Measurements from ENCODE around the gene MDFI. TPM values are rescaled to one million over a fixed set of nuclear protein-coding genes. Genes with fewer than 3 reads are reported as not detected.

MDFI gene
- total and polyA plus RNA-seq, 12 donors, result 0.34 to 4.4 (median 1.3) TPM

DNA sequence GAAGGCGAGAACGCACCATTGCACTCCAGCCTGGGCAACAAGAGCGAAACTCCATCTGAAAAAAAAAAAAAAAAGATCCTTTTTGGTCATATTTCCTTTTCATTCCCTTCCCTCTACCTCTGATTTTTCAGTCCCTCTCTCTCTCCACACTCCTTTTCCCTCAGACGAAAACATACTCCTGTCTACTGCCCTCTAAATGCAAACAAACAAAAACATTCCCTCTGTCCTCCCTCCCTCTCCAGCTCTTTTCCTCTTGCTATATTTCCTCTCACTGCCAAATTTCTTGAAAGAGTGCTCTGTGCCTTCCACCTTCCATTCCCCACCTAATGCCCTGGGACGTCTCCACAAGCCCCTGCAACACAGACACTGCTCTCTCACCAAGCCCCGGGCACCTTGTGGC lies 14.9 kb upstream of the MDFI start:
- 92 to 95% methylated on average over 6 of the region's 6 CpGs for WGBS, 2 donors
- TF ChIP-seq, protein P1, sequence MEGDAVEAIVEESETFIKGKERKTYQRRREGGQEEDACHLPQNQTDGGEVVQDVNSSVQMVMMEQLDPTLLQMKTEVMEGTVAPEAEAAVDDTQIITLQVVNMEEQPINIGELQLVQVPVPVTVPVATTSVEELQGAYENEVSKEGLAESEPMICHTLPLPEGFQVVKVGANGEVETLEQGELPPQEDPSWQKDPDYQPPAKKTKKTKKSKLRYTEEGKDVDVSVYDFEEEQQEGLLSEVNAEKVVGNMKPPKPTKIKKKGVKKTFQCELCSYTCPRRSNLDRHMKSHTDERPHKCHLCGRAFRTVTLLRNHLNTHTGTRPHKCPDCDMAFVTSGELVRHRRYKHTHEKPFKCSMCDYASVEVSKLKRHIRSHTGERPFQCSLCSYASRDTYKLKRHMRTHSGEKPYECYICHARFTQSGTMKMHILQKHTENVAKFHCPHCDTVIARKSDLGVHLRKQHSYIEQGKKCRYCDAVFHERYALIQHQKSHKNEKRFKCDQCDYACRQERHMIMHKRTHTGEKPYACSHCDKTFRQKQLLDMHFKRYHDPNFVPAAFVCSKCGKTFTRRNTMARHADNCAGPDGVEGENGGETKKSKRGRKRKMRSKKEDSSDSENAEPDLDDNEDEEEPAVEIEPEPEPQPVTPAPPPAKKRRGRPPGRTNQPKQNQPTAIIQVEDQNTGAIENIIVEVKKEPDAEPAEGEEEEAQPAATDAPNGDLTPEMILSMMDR (IDR thresholded peaks at IDR 0.05), result no peak

DNA sequence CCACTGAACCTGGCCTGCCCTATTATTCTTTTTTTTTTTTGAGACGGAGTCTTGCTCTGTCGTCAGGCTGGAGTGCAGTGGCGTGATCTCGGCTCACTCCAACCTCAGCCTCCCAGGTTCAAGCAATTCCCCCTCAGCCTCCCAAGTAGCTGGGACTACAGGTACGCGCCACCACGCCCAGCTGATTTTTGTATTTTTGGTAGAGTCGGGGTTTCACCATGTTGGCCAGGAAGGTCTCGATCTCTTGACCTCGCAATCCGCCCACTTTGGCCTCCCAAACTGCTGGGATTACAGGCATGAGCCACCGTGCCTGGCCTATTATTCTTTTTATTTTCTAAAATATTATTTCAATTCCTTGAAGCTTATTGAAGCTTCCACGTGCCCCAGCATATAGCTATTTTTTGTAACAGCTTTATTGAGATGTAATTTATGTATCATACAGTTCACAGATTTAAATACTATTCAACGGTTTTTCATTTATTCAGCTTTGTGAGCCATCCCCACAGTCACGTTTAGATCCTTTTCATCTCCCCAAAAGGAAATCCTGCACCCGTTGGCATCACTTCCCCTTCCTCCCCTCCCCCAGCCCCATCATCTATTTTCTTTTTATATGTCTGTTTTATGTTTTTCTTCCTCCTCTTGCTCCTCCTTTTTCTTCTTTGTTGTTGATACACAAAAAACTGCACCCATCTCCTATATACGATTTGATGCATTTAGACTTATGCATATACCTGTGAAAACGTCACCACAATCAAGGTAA lies 13.5 kb upstream of the MDFI start:
- no peak for ATAC-seq
- Histone ChIP-seq H3K4me1 (peaks cover 3 to 21% (median 10%) of the 10 kb centered on the region in 9 donors), H3K36me3 (no peaks in the 10 kb centered on the region), H3K27ac (no peak overlapping the region), H3K9me3 (peaks cover 0 to 23% (median 10%) of the 10 kb centered on the region in 11 donors), H3K4me3 (no peak overlapping the region), H3K27me3 (peaks cover 0 to 4% (median 0%) of the 10 kb centered on the region in 7 donors)
- DNase-seq, result no peak
- 82 to 86% methylated on average over 18 of the region's 18 CpGs for WGBS, 2 donors
- intact Hi-C loops (cut with DNase I), result loop anchor here in 1 of 10 donors (5.0 kb wide), 1 partner anchor 42 kb away; no protein-coding TSS in a partner anchor
- TF ChIP-seq, protein P1 (IDR thresholded peaks at IDR 0.05), result no peak

More for the DNA sequence above, 14.9 kb upstream of the MDFI start:
- Histone ChIP-seq H3K27ac (no peak overlapping the region), H3K36me3 (no peaks in the 10 kb centered on the region), H3K27me3 (peaks cover 0 to 4% (median 0%) of the 10 kb centered on the region in 7 donors), H3K9me3 (peaks cover 0 to 23% (median 10%) of the 10 kb centered on the region in 11 donors), H3K4me3 (no peak overlapping the region), H3K4me1 (peaks cover 3 to 22% (median 11%) of the 10 kb centered on the region in 9 donors)
- ATAC-seq, result no peak
- DNase-seq, result no peak
- intact Hi-C loops (cut with DNase I), result no loop called here

DNA sequence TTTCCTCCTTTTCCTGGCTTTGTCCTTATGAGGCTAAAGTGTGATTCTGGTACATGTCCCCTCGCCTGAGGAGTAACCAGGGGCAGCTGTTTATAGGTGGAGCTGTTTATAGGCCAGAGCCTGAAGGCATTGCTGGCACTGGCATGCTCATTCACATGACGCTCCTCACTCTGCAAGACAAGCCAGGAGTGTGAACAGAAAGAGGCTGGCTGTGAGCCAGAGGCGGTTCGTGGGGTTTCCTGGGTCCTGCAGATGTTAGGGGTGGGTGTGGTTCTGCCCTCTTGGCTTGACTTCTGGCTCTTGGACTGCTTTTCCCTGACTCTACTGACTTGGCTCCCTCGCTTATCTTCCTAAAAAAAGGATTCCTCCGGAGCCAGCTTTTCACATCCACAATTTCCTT lies 12.8 kb upstream of the MDFI start:
- Histone ChIP-seq H3K9me3 (peaks cover 0 to 18% (median 10%) of the 10 kb centered on the region in 11 donors), H3K4me1 (peaks cover 3 to 21% (median 10%) of the 10 kb centered on the region in 9 donors), H3K27me3 (peaks cover 0 to 4% (median 0%) of the 10 kb centered on the region in 7 donors), H3K27ac (no peak overlapping the region), H3K36me3 (no peaks in the 10 kb centered on the region), H3K4me3 (no peak overlapping the region)
- intact Hi-C loops (cut with DNase I), result loop anchor here in 1 of 10 donors (5.0 kb wide), 1 partner anchor 42 kb away; no protein-coding TSS in a partner anchor
- 17 to 24% methylated on average over 6 of the region's 6 CpGs for WGBS, 2 donors
- TF ChIP-seq, protein P1 (IDR thresholded peaks at IDR 0.05), result no peak
- DNase-seq (peak; percentile 43 to 65), ATAC-seq (peak; percentile 61 to 93 (median 82))

DNA sequence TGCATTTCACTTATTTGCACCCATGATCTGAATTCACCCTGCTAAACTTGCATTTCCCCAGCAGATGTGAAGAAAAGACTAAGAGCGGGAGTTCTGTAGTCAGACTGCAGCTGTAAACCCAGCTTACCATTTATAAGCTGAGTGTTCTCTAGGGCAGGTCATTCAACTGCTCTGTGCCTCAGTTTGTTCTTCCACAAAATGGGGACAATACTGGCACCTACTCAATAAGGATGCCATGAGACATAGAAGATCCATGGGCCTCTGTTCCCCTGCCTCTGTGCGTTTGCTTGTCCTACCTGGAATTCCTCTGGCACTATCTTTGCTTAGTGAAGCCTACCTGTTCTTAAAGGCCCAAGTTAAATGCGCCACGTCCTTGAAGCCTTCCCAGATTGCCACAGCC lies 12.2 kb upstream of the MDFI start:
- intact Hi-C loops (cut with DNase I), result loop anchor here in 1 of 10 donors (5.0 kb wide), 1 partner anchor 41 kb away; no protein-coding TSS in a partner anchor
- no peak for DNase-seq
- H3K27ac ChIP-seq, result no peak overlapping the region
- TF ChIP-seq, protein P1 (IDR thresholded peaks at IDR 0.05), result no peak
- WGBS, 2 donors, result 94 to 97% methylated on average over 4 of the region's 4 CpGs
- H3K4me1 ChIP-seq, result peaks cover 3 to 21% (median 10%) of the 10 kb centered on the region in 9 donors
- H3K27me3 ChIP-seq, result peaks cover 0 to 4% (median 0%) of the 10 kb centered on the region in 7 donors
- peaks cover 0 to 12% (median 6%) of the 10 kb centered on the region in 11 donors for H3K9me3 ChIP-seq
- H3K36me3 ChIP-seq, result no peaks in the 10 kb centered on the region
- no peak overlapping the region for H3K4me3 ChIP-seq
- ATAC-seq, result no peak
